GM12872 (cell line): ENCODE data around the gene ZNF385B.

Experiments
- CTCF ChIP-seq: IDR thresholded peaks from 3 replicates; pipeline ENCODE4 v1.5.1; 2011; ENCODE audit warnings: low read depth, mild to moderate bottlenecking, low read length, moderate library complexity; ENCODE audit not compliant: insufficient read depth

Gene ZNF385B

GRCh38 chr2:179715196-179715595 is 146.2 kb downstream of the ZNF385B start:
- TF ChIP-seq CTCF, result no peak

- TF ChIP-seq CTCF, result no peak
Measured at GRCh38 chr2:179712825-179713224, 148.6 kb downstream of the ZNF385B start.

- TF ChIP-seq CTCF, result no peak
Measured at GRCh38 chr2:179711375-179711774, 150.0 kb downstream of the ZNF385B start.

- no peak for TF ChIP-seq CTCF
Measured at GRCh38 chr2:179703702-179704101, 157.7 kb downstream of the ZNF385B start.

GRCh38 chr2:179702912-179703311 is 158.5 kb downstream of the ZNF385B start:
- no peak for TF ChIP-seq CTCF

GRCh38 chr2:179701524-179702110 is 159.8 kb downstream of the ZNF385B start:
- TF ChIP-seq CTCF, result no peak

GRCh38 chr2:179695486-179695885 is 165.9 kb downstream of the ZNF385B start:
- no peak for TF ChIP-seq CTCF

GRCh38 chr2:179694963-179695362 is 166.4 kb downstream of the ZNF385B start:
- no peak for TF ChIP-seq CTCF
